K562 (cell line): ENCODE results near the gene FOXN1.
A peak's percentile ranks its signal among the peaks of the same experiment; 100 is the strongest.

Source experiments
- CHCHD3 ChIP-seq: fragments of 250-450 bp; sonication (Bioruptor Pico); IDR thresholded peaks from 2 replicates; pipeline ENCODE4 v2.1.2; 2022; ENCODE audit warnings: mild to moderate bottlenecking
- CTCF ChIP-seq, 3 experiments: IDR thresholded peaks in 2 of 3; conservative IDR thresholded peaks in 1 of 3; 2 replicates each; pipeline ENCODE4 v1.5.1; 2011 to 2012; ENCODE audit warnings: low read length in 3 of 3, mild to moderate bottlenecking in 3 of 3, control low read depth in 2 of 3, improper control_type of control experiment in 1 of 3, inconsistent platforms in 1 of 3, low read depth in 1 of 3, mixed read lengths in 1 of 3, moderate library complexity in 1 of 3; ENCODE audit not compliant: insufficient read depth in 2 of 3
- EZH2 ChIP-seq: IDR thresholded peaks from 2 replicates; pipeline ENCODE4 v1.6.1; 2012; ENCODE audit warnings: low read depth, mild to moderate bottlenecking, inconsistent platforms, low read length, borderline replicate concordance
- GTF2F1 ChIP-seq: IDR thresholded peaks from 2 replicates; pipeline ENCODE4 v1.6.1; 2011; ENCODE audit warnings: low read depth, low read length, improper control_type of control experiment
- HDAC6 ChIP-seq: IDR thresholded peaks from 2 replicates; pipeline ENCODE4 v1.6.1; 2012; ENCODE audit warnings: low read depth, mild to moderate bottlenecking, control low read depth, inconsistent platforms, low read length, moderate library complexity
- LEF1 ChIP-seq: fragments of 450-650 bp; IDR thresholded peaks from 2 replicates; pipeline ENCODE4 v1.6.1; 2016; ENCODE audit warnings: mild to moderate bottlenecking
- NR3C1 ChIP-seq: sonication (generic); formaldehyde crosslinking; IDR thresholded peaks from 2 replicates; pipeline ENCODE4 v1.8.1; 2022; ENCODE audit warnings: missing genetic modification reagents
- PRMT5 ChIP-seq: sonication (generic); formaldehyde crosslinking; IDR thresholded peaks from 2 replicates; pipeline ENCODE4 v1.5.0; 2020; ENCODE audit warnings: missing genetic modification reagents
- RCOR1 ChIP-seq, 2 experiments: IDR thresholded peaks; 2 replicates each; pipeline ENCODE4 v1.6.1; 2012; ENCODE audit warnings: low read depth in 2 of 2, low read length in 2 of 2, borderline replicate concordance in 1 of 2, improper control_type of control experiment in 1 of 2
- SP1 ChIP-seq: sonication (generic); formaldehyde crosslinking; IDR thresholded peaks from 2 replicates; pipeline ENCODE4 v1.8.1; 2022; ENCODE audit warnings: mild to moderate bottlenecking, missing genetic modification reagents
- ZC3H4 ChIP-seq: sonication (generic); formaldehyde crosslinking; IDR thresholded peaks from 2 replicates; pipeline ENCODE4 v1.9.0; 2021; ENCODE audit warnings: missing genetic modification reagents, borderline replicate concordance
- ZFX ChIP-seq: sonication (generic); formaldehyde crosslinking; IDR thresholded peaks from 2 replicates; pipeline ENCODE4 v1.8.0; 2022; ENCODE audit warnings: mild to moderate bottlenecking, missing genetic modification reagents, moderate library complexity
- ZNF124 ChIP-seq: sonication (generic); formaldehyde crosslinking; IDR thresholded peaks from 2 replicates; pipeline ENCODE4 v1.8.1; 2022; ENCODE audit warnings: missing genetic modification reagents

DNA sequence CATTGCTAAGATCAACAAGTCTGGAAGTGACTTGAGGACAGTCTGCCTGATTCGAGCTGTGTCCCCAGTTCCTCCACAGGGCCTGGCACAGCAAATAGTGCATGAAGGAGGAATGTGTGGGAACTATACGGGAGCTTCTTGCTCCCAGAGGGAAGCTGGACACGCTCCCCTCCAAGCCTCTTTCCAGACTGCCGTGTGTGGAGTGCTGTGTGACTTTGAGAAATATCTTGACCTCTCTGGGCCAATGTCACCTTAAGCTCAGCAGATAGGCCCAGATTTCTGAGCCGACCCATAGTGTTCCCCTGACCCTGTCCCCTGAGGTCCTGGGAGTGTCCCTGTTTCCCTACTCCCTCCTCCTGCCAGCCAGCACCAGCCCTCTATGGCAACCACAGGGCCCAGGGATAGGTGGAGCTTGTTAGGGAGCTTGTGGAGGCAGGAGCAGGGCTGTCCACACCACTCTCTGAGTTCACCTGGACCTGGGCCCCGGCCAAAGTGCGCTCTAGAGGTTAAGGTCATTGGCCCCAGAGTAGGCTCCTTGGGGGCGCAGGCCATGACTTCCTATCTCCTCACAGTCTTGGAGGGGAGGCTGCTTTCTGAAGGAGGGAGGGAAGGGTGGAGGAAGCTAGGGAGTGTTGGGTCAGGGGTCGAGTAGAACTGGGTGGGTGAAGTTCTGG is 6.3 kb upstream of the FOXN1 start:
- TF ChIP-seq CHCHD3 (CRISPR knock-in tag) (no peak), ZNF124 (no peak), PRMT5 (CRISPR knock-in tag) (no peak), GTF2F1 (no peak), RCOR1 (IDR thresholded peaks at IDR 0.05; ENCODE audit: borderline replicate concordance in 1 of 2, low read depth in 2 of 2, low read length in 2 of 2) (0 out of 4 replicates have a peak, but pooled peaks of 1 of the 2 experiments have one; percentile 15), ZFX (no peak), SP1 (CRISPR knock-in tag) (no peak), EZH2 (no peak), HDAC6 (no peak), CTCF (IDR thresholded peaks at IDR 0.05 in 2 of 3, conservative IDR thresholded peaks at IDR 0.05 in 1 of 3; ENCODE audit: insufficient read depth in 2 of 3, low read depth in 1 of 3, low read length in 3 of 3) (no peak), LEF1 (no peak), NR3C1 (CRISPR knock-in tag) (no peak), ZC3H4 (no peak)
